ENCODE data around the gene CS. TPM values are rescaled to one million over a fixed set of nuclear protein-coding genes. Genes with fewer than 3 reads are reported as not detected.

The CS gene
- total and polyA plus RNA-seq, 7 experiments from 2014 or later = 57.6 to 241 (median 132) TPM

- Mint-ChIP-seq H3K36me3 (peaks cover 0 to 19% (median 8%) of the 10 kb centered on the region in 5 donors), H3K4me1 (peaks cover 22 to 71% (median 54%) of the 10 kb centered on the region in 7 donors), H3K4me3 (peak overlapping the region; percentile 89 to 99 (median 95)), H3K27ac (peak overlapping the region; percentile 97 to 100 (median 99)), H3K27me3 (peaks cover 0 to 2% (median 0%) of the 10 kb centered on the region in 5 donors), H3K9me3 (peaks cover 0 to 2% (median 0%) of the 10 kb centered on the region in 11 donors)
- Histone ChIP-seq H3K9me3 (ENCODE audit: control insufficient read depth in 2 of 3, low read length in 3 of 3) (no peaks in the 10 kb centered on the region), H3K27me3 (ENCODE audit: control insufficient read depth in 2 of 2, insufficient read depth in 2 of 2, low read length in 2 of 2) (no peaks in the 10 kb centered on the region), H3K4me3 (ENCODE audit: low read length) (peak overlapping the region; percentile 93), H3K27ac (ENCODE audit: low read depth, low read length) (peak overlapping the region; percentile 98), H3K4me1 (ENCODE audit: control insufficient read depth in 2 of 2, insufficient read depth in 2 of 2, low read length in 2 of 2) (peaks cover 30 to 33% of the 10 kb centered on the region in 2 donors), H3K36me3 (ENCODE audit: control insufficient read depth in 2 of 3, insufficient read depth in 3 of 3, low read length in 3 of 3) (no peaks in the 10 kb centered on the region)
- intact Hi-C loops (cut with micrococcal nuclease) = loop anchor here (1.0 to 10.0 kb wide), 12 partner anchors 12 to 1410 kb away; partner anchors contain the start of genes STAT2 (in 2 of the 2), TIMELESS (in 2 of the 2), ANKRD52 (in 1 of the 2) and COQ10A (in 1 of the 2)
- CTCF ChIA-PET = interaction anchor here (1.1 to 3.0 kb wide), 2 partner anchors 26 to 130 kb away, joined by 6 to 9 read pairs; partner anchors contain the start of gene STAT2
- no peak for ATAC-seq
- peak in 1 of 9 donors; percentile 10 for DNase-seq
- POLR2A ChIA-PET = interaction anchor here (0.6 to 9.8 kb wide), 7 partner anchors 9 to 120 kb away, joined by 3 to 156 read pairs (median 7); partner anchors contain the start of genes APOF, CNPY2 and STAT2
Measured at GRCh38 chr12:56334490-56334793, 34.3 kb upstream of the CS start.

- intact Hi-C loops (cut with micrococcal nuclease) = loop anchor here (1.0 to 10.0 kb wide), 12 partner anchors 12 to 1411 kb away; partner anchors contain the start of genes CS (in 2 of the 2), SPRYD4 (in 2 of the 2), STAT2 (in 2 of the 2) and TIMELESS (in 2 of the 2)
- Histone ChIP-seq H3K36me3 (ENCODE audit: control insufficient read depth in 2 of 3, insufficient read depth in 3 of 3, low read length in 3 of 3) (no peaks in the 10 kb centered on the region), H3K4me1 (ENCODE audit: control insufficient read depth in 2 of 2, insufficient read depth in 2 of 2, low read length in 2 of 2) (peaks cover 27 to 30% of the 10 kb centered on the region in 2 donors), H3K27ac (ENCODE audit: low read depth, low read length) (peak within 1 kb of the TSS; percentile 98), H3K4me3 (ENCODE audit: low read length) (peak within 1 kb of the TSS; percentile 93), H3K9me3 (ENCODE audit: control insufficient read depth in 2 of 3, low read length in 3 of 3) (no peaks in the 10 kb centered on the region), H3K27me3 (ENCODE audit: control insufficient read depth in 2 of 2, insufficient read depth in 2 of 2, low read length in 2 of 2) (no peaks in the 10 kb centered on the region)
- Mint-ChIP-seq H3K4me3 (peak within 1 kb of the TSS; percentile 89 to 99 (median 95)), H3K27me3 (peaks cover 0 to 2% (median 0%) of the 10 kb centered on the region in 5 donors), H3K4me1 (peaks cover 16 to 66% (median 48%) of the 10 kb centered on the region in 7 donors), H3K27ac (peak within 1 kb of the TSS; percentile 97 to 100 (median 99)), H3K36me3 (peaks cover 0 to 14% (median 7%) of the 10 kb centered on the region in 5 donors), H3K9me3 (peaks cover 0 to 2% (median 0%) of the 10 kb centered on the region in 11 donors)
- DNase-seq (peak; percentile 74 to 94 (median 92)), ATAC-seq (peak; percentile 90)
- ChIA-PET POLR2A (interaction anchor here (0.6 to 9.8 kb wide), 16 partner anchors 8 to 505 kb away, joined by 3 to 156 read pairs (median 4); partner anchors contain the start of genes APOF, CNPY2, COQ10A and DNAJC14), CTCF (interaction anchor here (0.6 to 3.0 kb wide), 5 partner anchors 26 to 130 kb away, joined by 3 to 9 read pairs (median 5); partner anchors contain the start of genes RNF41 and STAT2)
Measured at GRCh38 chr12:56333679-56334489, 33.8 kb upstream of the CS start, which contains the start of gene PAN2. TSS of gene PAN2 (minus strand) at chr12:56334000. CDS start at chr12:56333094, 906 bp downstream.

- Mint-ChIP-seq H3K9me3 (peaks cover 0 to 2% (median 0%) of the 10 kb centered on the region in 11 donors), H3K4me3 (peak overlapping the region; percentile 89 to 99 (median 95)), H3K4me1 (peaks cover 12 to 59% (median 42%) of the 10 kb centered on the region in 7 donors), H3K27ac (peak overlapping the region; percentile 97 to 100 (median 99)), H3K27me3 (peaks cover 0 to 2% (median 0%) of the 10 kb centered on the region in 5 donors), H3K36me3 (peaks cover 0 to 11% (median 3%) of the 10 kb centered on the region in 5 donors)
- H3K27me3 ChIP-seq (ENCODE audit: control insufficient read depth in 2 of 2, insufficient read depth in 2 of 2, low read length in 2 of 2) = no peaks in the 10 kb centered on the region
- intact Hi-C loops (cut with micrococcal nuclease) = loop anchor here in 1 of 2 donors (1.0 to 10.0 kb wide), 6 partner anchors 17 to 1412 kb away; partner anchors contain the start of genes CS, NABP2, RNF41 and SPRYD4
- DNase-seq (no peak), ATAC-seq (peak; percentile 1)
- peaks cover 0 to 4% (median 0%) of the 10 kb centered on the region in 3 experiments for H3K36me3 ChIP-seq (ENCODE audit: control insufficient read depth in 2 of 3, insufficient read depth in 3 of 3, low read length in 3 of 3)
- peak overlapping the region; percentile 93 for H3K4me3 ChIP-seq (ENCODE audit: low read length)
- H3K27ac ChIP-seq (ENCODE audit: low read depth, low read length) = peak overlapping the region; percentile 98
- CTCF ChIA-PET = interaction anchor here (0.8 to 3.0 kb wide), 3 partner anchors 27 to 131 kb away, joined by 3 to 9 read pairs (median 5); partner anchors contain the start of genes RNF41 and STAT2
- H3K4me1 ChIP-seq (ENCODE audit: control insufficient read depth in 2 of 2, insufficient read depth in 2 of 2, low read length in 2 of 2) = peaks cover 22 to 26% of the 10 kb centered on the region in 2 donors
- no peaks in the 10 kb centered on the region for H3K9me3 ChIP-seq (ENCODE audit: control insufficient read depth in 2 of 3, low read length in 3 of 3)
- POLR2A ChIA-PET = interaction anchor here (0.6 to 9.8 kb wide), 18 partner anchors 9 to 504 kb away, joined by 3 to 156 read pairs (median 4); partner anchors contain the start of genes APOF, CNPY2, COQ10A and DNAJC14
Measured at GRCh38 chr12:56333197-56333678, 33.1 kb upstream of the CS start.

- peaks cover 0 to 2% (median 0%) of the 10 kb centered on the region in 5 donors for H3K27me3 Mint-ChIP-seq
- DNase-seq = no peak
Measured at GRCh38 chr12:56332512-56333196, 32.5 kb upstream of the CS start.

GRCh38 chr12:56330936-56331490 is 30.9 kb upstream of the CS start:
- intact Hi-C loops (cut with micrococcal nuclease) = loop anchor here in 1 of 2 donors (5.0 to 10.0 kb wide), 3 partner anchors 109 to 1414 kb away; partner anchors contain the start of genes NABP2, RNF41, TIMELESS and TSPAN31
- peaks cover 0 to 27% (median 9%) of the 10 kb centered on the region in 3 experiments for H3K36me3 ChIP-seq (ENCODE audit: control insufficient read depth in 2 of 3, insufficient read depth in 3 of 3, low read length in 3 of 3)
- peaks cover 5 to 25% (median 16%) of the 10 kb centered on the region in 5 donors for H3K36me3 Mint-ChIP-seq
- no peak overlapping the region for H3K4me3 ChIP-seq (ENCODE audit: low read length)
- H3K4me1 ChIP-seq (ENCODE audit: control insufficient read depth in 2 of 2, insufficient read depth in 2 of 2, low read length in 2 of 2) = peaks cover 16 to 18% of the 10 kb centered on the region in 2 donors
- H3K27ac Mint-ChIP-seq = peak overlapping the region in 4 of 9 donors; percentile 8 to 68 (median 26)
- CTCF ChIA-PET = interaction anchor here (0.5 to 0.7 kb wide), 2 partner anchors 63 to 175 kb away, joined by 3 read pairs; no protein-coding TSS in a partner anchor
- no peak overlapping the region for H3K27ac ChIP-seq (ENCODE audit: low read depth, low read length)
- no peaks in the 10 kb centered on the region for H3K9me3 ChIP-seq (ENCODE audit: control insufficient read depth in 2 of 3, low read length in 3 of 3)
- peaks cover 12 to 39% (median 25%) of the 10 kb centered on the region in 7 donors for H3K4me1 Mint-ChIP-seq
- H3K4me3 Mint-ChIP-seq = no peak overlapping the region
- ATAC-seq (no peak), DNase-seq (no peak)
- peaks cover 0 to 2% (median 0%) of the 10 kb centered on the region in 11 donors for H3K9me3 Mint-ChIP-seq
- H3K27me3 Mint-ChIP-seq = peaks cover 0 to 2% (median 0%) of the 10 kb centered on the region in 5 donors
- no peaks in the 10 kb centered on the region for H3K27me3 ChIP-seq (ENCODE audit: control insufficient read depth in 2 of 2, insufficient read depth in 2 of 2, low read length in 2 of 2)
- POLR2A ChIA-PET = interaction anchor here (0.7 to 9.8 kb wide), 4 partner anchors 22 to 205 kb away, joined by 3 to 156 read pairs (median 8); partner anchors contain the start of genes APOF and STAT2

More at GRCh38 chr12:56332512-56333196, 32.5 kb upstream of the CS start:
- intact Hi-C loops (cut with micrococcal nuclease) = loop anchor here in 1 of 2 donors (1.0 to 10.0 kb wide), 6 partner anchors 16 to 1412 kb away; partner anchors contain the start of genes CS, NABP2, RNF41 and SPRYD4
- Mint-ChIP-seq H3K9me3 (peaks cover 0 to 2% (median 0%) of the 10 kb centered on the region in 11 donors), H3K27ac (peak overlapping the region; percentile 97 to 100 (median 99)), H3K4me1 (peaks cover 12 to 53% (median 36%) of the 10 kb centered on the region in 7 donors), H3K4me3 (peak overlapping the region; percentile 89 to 99 (median 95)), H3K36me3 (peaks cover 0 to 14% (median 3%) of the 10 kb centered on the region in 5 donors)
- peaks cover 16 to 20% of the 10 kb centered on the region in 2 donors for H3K4me1 ChIP-seq (ENCODE audit: control insufficient read depth in 2 of 2, insufficient read depth in 2 of 2, low read length in 2 of 2)
- POLR2A ChIA-PET = interaction anchor here (0.7 to 9.8 kb wide), 15 partner anchors 9 to 503 kb away, joined by 3 to 156 read pairs (median 4); partner anchors contain the start of genes APOF, CNPY2, COQ10A and DNAJC14
- no peaks in the 10 kb centered on the region for H3K27me3 ChIP-seq (ENCODE audit: control insufficient read depth in 2 of 2, insufficient read depth in 2 of 2, low read length in 2 of 2)
- peaks cover 0 to 10% (median 0%) of the 10 kb centered on the region in 3 experiments for H3K36me3 ChIP-seq (ENCODE audit: control insufficient read depth in 2 of 3, insufficient read depth in 3 of 3, low read length in 3 of 3)
- H3K9me3 ChIP-seq (ENCODE audit: control insufficient read depth in 2 of 3, low read length in 3 of 3) = no peaks in the 10 kb centered on the region
- peak overlapping the region; percentile 93 for H3K4me3 ChIP-seq (ENCODE audit: low read length)
- CTCF ChIA-PET = interaction anchor here (0.6 to 3.0 kb wide), 5 partner anchors 27 to 261 kb away, joined by 3 to 10 read pairs (median 5); partner anchors contain the start of genes RNF41 and STAT2
- ATAC-seq = no peak
- peak overlapping the region; percentile 98 for H3K27ac ChIP-seq (ENCODE audit: low read depth, low read length)
